Keratinocyte (primary cell): ENCODE results near the gene KMT2C. TPM values are rescaled to one million over a fixed set of nuclear protein-coding genes. Genes with fewer than 3 reads are reported as not detected.
A peak's percentile ranks its signal among the peaks of the same experiment; 100 is the strongest.

Experiments
- DNase-seq: peaks from one replicate; pipeline ENCODE4 v3.0.0-alpha.2; 2011; ENCODE audit warnings: low read depth, missing footprints, low spot score
- FAIRE-seq: peaks from 2 replicates; lab custom pipeline; 2011; peaks lifted over from hg19 to GRCh38; lab: Jason Lieb, UNC
- H2AFZ ChIP-seq: 2 replicates; pipeline ENCODE4 v1.6.0; 2012; ENCODE audit warnings: low read length, control low read depth, inconsistent platforms; ENCODE audit not compliant: control insufficient read depth
- H3K27ac ChIP-seq: 2 replicates; pipeline ENCODE4 v1.5.1; 2011; ENCODE audit warnings: low read length; ENCODE audit not compliant: control insufficient read depth, insufficient read depth
- H3K27me3 ChIP-seq: 3 replicates; pipeline ENCODE4 v1.6.0; 2011; ENCODE audit warnings: low read length; ENCODE audit not compliant: control insufficient read depth, insufficient read depth; ENCODE audit errors: extremely low read depth
- H3K36me3 ChIP-seq, 2 experiments: 2 replicates in 1 of 2; 3 replicates in 1 of 2; pipeline ENCODE4 v1.5.1; 2011; ENCODE audit warnings: low read length in 2 of 2, mild to moderate bottlenecking in 1 of 2; ENCODE audit not compliant: control insufficient read depth in 2 of 2, insufficient read depth in 2 of 2; ENCODE audit errors: extremely low read depth in 1 of 2
- H3K4me1 ChIP-seq: 3 replicates; pipeline ENCODE4 v1.5.1; 2011; ENCODE audit warnings: low read length; ENCODE audit not compliant: control insufficient read depth, insufficient read depth; ENCODE audit errors: extremely low read depth
- H3K4me2 ChIP-seq: 3 replicates; pipeline ENCODE4 v1.6.0; 2011; ENCODE audit warnings: low read depth, low read length; ENCODE audit not compliant: control insufficient read depth, insufficient read depth; ENCODE audit errors: extremely low read depth
- H3K4me3 ChIP-seq, 3 experiments: fragments of 200-600 bp in 1 of 3; sonication (generic) in 1 of 3; 2 replicates in 2 of 3; 3 replicates in 1 of 3; pipeline ENCODE4 v1.5.1; 2011 to 2016; ENCODE audit warnings: low read length in 3 of 3, mild to moderate bottlenecking in 3 of 3, control low read depth in 2 of 3, inconsistent platforms in 1 of 3, low read depth in 1 of 3, mixed read lengths in 1 of 3, mixed run types in 1 of 3, moderate library complexity in 1 of 3; ENCODE audit not compliant: control insufficient read depth in 2 of 3, insufficient read depth in 2 of 3; ENCODE audit errors: extremely low read depth in 1 of 3
- H3K79me2 ChIP-seq: 2 replicates; pipeline ENCODE4 v1.6.0; 2012; ENCODE audit warnings: low read length; ENCODE audit not compliant: control insufficient read depth, insufficient read depth
- H3K9ac ChIP-seq: 3 replicates; pipeline ENCODE4 v1.6.0; 2011; ENCODE audit warnings: low read length; ENCODE audit not compliant: control insufficient read depth, insufficient read depth; ENCODE audit errors: extremely low read depth
- H3K9me1 ChIP-seq: 3 replicates; pipeline ENCODE4 v1.6.0; 2011; ENCODE audit warnings: low read length; ENCODE audit not compliant: control insufficient read depth, insufficient read depth; ENCODE audit errors: extremely low read depth
- H3K9me3 ChIP-seq: 2 replicates; pipeline ENCODE4 v1.5.1; 2012; ENCODE audit warnings: low read depth, low read length; ENCODE audit not compliant: control insufficient read depth
- H4K20me1 ChIP-seq: 3 replicates; pipeline ENCODE4 v1.6.0; 2011; ENCODE audit warnings: low read length; ENCODE audit not compliant: control insufficient read depth, insufficient read depth; ENCODE audit errors: extremely low read depth
- EZH2 ChIP-seq: IDR thresholded peaks from one replicate; pipeline ENCODE4 v1.6.1; 2012; ENCODE audit warnings: inconsistent platforms, mild to moderate bottlenecking, low read length, moderate library complexity
- dilution Hi-C: fragments of 300-500 bp; cut with MboI; formaldehyde crosslinking; loops from one replicate; pipeline ENCODE4 v1.7.0; 2020; ENCODE audit warnings: low sequenced_read_pairs; ENCODE audit not compliant: extremely low pct_ligation_motif_present
- polyA plus RNA-seq, 5 experiments: library from polyadenylated mRNA; depleted of rRNA in 3 of 5; stranded (reverse) in 3 of 5; stranded (forward) in 1 of 5; unstranded in 1 of 5; fragments of >200 nt; gene quantifications; 1 replicate in 1 of 5; 2 replicates in 3 of 5; 3 replicates in 1 of 5; pipeline versions ENCODE4 v1.2.1 to v1.2.3, GENCODE V29; 2011 to 2012; ENCODE audit warnings: missing spikeins in 2 of 5, low read depth in 1 of 5, low replicate concordance in 1 of 5
- TF ChIP-seq, protein P1 (sequence below), 3 experiments: IDR thresholded peaks in 1 of 3; conservative IDR thresholded peaks in 1 of 3; optimal IDR thresholded peaks in 1 of 3; 2 replicates in 2 of 3; 3 replicates in 1 of 3; pipeline versions ENCODE3 to v1.5.1; 2011; ENCODE audit warnings: low read length in 3 of 3, mild to moderate bottlenecking in 3 of 3, moderate library complexity in 2 of 3, control low read depth in 1 of 3, inconsistent platforms in 1 of 3; ENCODE audit not compliant: insufficient read depth in 2 of 3; ENCODE audit errors: extremely low read depth in 1 of 3

Gene KMT2C
- polyA plus RNA-seq, 1 donor (not counting 4 experiments of a cell fraction or from before 2014, with no cell fraction given): 8.5 TPM

DNA sequence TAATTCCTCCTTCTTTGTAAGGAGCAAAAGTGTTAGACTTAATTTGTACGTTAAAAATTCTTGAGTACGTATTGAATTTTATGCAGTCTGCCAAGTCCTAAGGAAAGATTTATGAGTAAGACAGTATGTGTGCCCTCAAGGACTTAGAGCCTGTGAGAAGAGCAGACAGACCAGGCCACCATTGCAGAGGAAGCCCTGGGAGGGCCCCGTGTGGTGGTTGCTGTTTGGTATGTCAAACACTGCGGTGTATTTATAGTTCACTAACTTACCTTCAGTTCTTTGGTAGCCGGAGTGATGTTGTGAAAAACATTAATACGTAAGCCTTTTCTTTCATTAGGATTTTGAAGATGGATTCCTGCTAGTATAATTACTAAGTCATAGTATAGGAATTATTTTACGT lies 327.4 kb downstream of the KMT2C start:
- H3K4me2 ChIP-seq: no peak overlapping the region
- no peaks in the 10 kb centered on the region for H3K4me1 ChIP-seq
- H3K4me3 ChIP-seq: no peak overlapping the region
- H3K9me3 ChIP-seq: no peaks in the 10 kb centered on the region
- no peaks in the 10 kb centered on the region for H4K20me1 ChIP-seq
- no peak overlapping the region for H3K27ac ChIP-seq
- no peaks in the 10 kb centered on the region for H3K79me2 ChIP-seq
- TF ChIP-seq EZH2: no peak
- TF ChIP-seq, protein P1, sequence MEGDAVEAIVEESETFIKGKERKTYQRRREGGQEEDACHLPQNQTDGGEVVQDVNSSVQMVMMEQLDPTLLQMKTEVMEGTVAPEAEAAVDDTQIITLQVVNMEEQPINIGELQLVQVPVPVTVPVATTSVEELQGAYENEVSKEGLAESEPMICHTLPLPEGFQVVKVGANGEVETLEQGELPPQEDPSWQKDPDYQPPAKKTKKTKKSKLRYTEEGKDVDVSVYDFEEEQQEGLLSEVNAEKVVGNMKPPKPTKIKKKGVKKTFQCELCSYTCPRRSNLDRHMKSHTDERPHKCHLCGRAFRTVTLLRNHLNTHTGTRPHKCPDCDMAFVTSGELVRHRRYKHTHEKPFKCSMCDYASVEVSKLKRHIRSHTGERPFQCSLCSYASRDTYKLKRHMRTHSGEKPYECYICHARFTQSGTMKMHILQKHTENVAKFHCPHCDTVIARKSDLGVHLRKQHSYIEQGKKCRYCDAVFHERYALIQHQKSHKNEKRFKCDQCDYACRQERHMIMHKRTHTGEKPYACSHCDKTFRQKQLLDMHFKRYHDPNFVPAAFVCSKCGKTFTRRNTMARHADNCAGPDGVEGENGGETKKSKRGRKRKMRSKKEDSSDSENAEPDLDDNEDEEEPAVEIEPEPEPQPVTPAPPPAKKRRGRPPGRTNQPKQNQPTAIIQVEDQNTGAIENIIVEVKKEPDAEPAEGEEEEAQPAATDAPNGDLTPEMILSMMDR (optimal IDR thresholded peaks at IDR 0.05 in 1 of 3, IDR thresholded peaks at IDR 0.05 in 1 of 3, conservative IDR thresholded peaks at IDR 0.05 in 1 of 3; ENCODE audit: extremely low read depth in 1 of 3, insufficient read depth in 2 of 3, low read length in 3 of 3): peak in 1 of 3 experiments; percentile 27
- DNase-seq: no peak
- H3K36me3 ChIP-seq: peaks cover 5 to 7% of the 10 kb centered on the region in 2 experiments
- H3K9ac ChIP-seq: no peak overlapping the region
- no peak for FAIRE-seq
- H3K27me3 ChIP-seq: no peaks in the 10 kb centered on the region
- no peak overlapping the region for H2AFZ ChIP-seq
- no peaks in the 10 kb centered on the region for H3K9me1 ChIP-seq
- dilution Hi-C loops: no loop called here

DNA sequence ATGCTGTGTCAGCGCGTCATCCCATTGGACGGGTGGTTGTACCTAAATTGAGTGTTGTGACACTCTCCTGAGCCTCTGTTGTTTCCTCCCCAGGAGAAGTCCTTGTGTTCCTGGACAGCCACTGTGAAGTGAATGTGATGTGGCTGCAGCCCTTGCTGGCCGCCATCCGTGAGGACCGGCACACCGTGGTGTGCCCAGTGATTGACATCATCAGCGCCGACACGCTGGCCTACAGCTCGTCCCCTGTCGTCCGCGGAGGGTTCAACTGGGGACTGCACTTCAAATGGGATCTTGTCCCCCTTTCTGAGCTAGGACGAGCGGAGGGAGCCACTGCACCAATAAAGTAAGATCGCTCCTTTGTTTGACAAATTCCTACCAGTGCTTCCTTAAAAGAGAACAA lies 327.9 kb downstream of the KMT2C start:
- Histone ChIP-seq H2AFZ (no peak overlapping the region), H3K27ac (no peak overlapping the region), H3K4me1 (no peaks in the 10 kb centered on the region), H3K79me2 (no peaks in the 10 kb centered on the region), H3K4me2 (no peak overlapping the region), H3K9me3 (no peaks in the 10 kb centered on the region), H3K9ac (no peak overlapping the region), H3K27me3 (no peaks in the 10 kb centered on the region), H4K20me1 (no peaks in the 10 kb centered on the region), H3K9me1 (no peaks in the 10 kb centered on the region), H3K4me3 (no peak overlapping the region), H3K36me3 (peaks cover 5 to 8% of the 10 kb centered on the region in 2 experiments)
- dilution Hi-C loops: no loop called here
- no peak for TF ChIP-seq EZH2
- TF ChIP-seq, protein P1 (optimal IDR thresholded peaks at IDR 0.05 in 1 of 3, IDR thresholded peaks at IDR 0.05 in 1 of 3, conservative IDR thresholded peaks at IDR 0.05 in 1 of 3; ENCODE audit: extremely low read depth in 1 of 3, insufficient read depth in 2 of 3, low read length in 3 of 3): no peak
- DNase-seq (no peak), FAIRE-seq (no peak)
